ENCODE results near the gene TMEM259. TPM values are rescaled to one million over a fixed set of nuclear protein-coding genes. Genes with fewer than 3 reads are reported as not detected.

Gene TMEM259
- total and polyA plus RNA-seq, 2 of the 13 experiments (the other 11 are each of a cell fraction or from before 2014, with no cell fraction given): 64.7 to 164 TPM

DNA sequence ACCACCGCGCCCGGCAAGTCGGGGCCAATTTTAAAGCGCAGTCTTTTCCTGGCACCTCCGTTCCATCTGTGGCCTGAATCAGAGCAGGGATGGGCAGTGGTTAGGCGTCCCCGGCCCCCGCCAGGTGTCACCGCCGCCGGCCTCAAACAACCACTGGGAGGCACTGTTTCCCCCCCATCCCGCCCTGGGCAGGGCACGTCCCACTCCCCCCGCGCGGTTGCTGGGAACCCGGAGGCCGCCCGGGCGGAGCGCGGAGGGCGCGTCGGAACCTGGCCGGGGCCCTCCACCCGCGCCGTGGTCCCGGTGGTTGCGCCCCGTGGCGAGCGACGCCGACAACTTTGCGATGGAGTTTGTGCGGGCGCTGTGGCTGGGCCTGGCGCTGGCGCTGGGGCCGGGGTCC is 20.8 kb downstream of the TMEM259 start, which contains the start of gene GRIN3B (continued):
- TF ChIP-seq ZNF546 (CRISPR knock-in tag; conservative IDR thresholded peaks at IDR 0.05) (no peak), FOXJ3 (CRISPR knock-in tag; IDR thresholded peaks at IDR 0.05; ENCODE audit: borderline replicate concordance) (no peak), ZNF550 (CRISPR knock-in tag; IDR thresholded peaks at IDR 0.05; ENCODE audit: borderline replicate concordance) (no peak), ZNF282 (IDR thresholded peaks at IDR 0.05; ENCODE audit: partially characterized antibody) (no peak), ZNF556 (CRISPR knock-in tag; IDR thresholded peaks at IDR 0.05; ENCODE audit: borderline replicate concordance) (no peak), HNRNPL (IDR thresholded peaks at IDR 0.05; ENCODE audit: low read depth, low read length) (no peak), ZBTB1 (CRISPR knock-in tag; IDR thresholded peaks at IDR 0.05; ENCODE audit: borderline replicate concordance) (no peak), ONECUT2 (CRISPR knock-in tag; IDR thresholded peaks at IDR 0.05) (no peak), SIX1 (CRISPR knock-in tag; IDR thresholded peaks at IDR 0.05; ENCODE audit: borderline replicate concordance) (no peak), ZNF383 (CRISPR knock-in tag; IDR thresholded peaks at IDR 0.05; ENCODE audit: borderline replicate concordance) (no peak), GATA4 (IDR thresholded peaks at IDR 0.05; ENCODE audit: borderline replicate concordance, low read depth) (no peak), ZNF432 (CRISPR knock-in tag; IDR thresholded peaks at IDR 0.05; ENCODE audit: borderline replicate concordance) (no peak), STAG1 (CRISPR knock-in tag; IDR thresholded peaks at IDR 0.05) (peak; percentile 45), EHMT2 (IDR thresholded peaks at IDR 0.05; ENCODE audit: borderline replicate concordance, low read depth, low read length) (no peak), HMG20A (CRISPR knock-in tag; IDR thresholded peaks at IDR 0.05; ENCODE audit: borderline replicate concordance) (no peak), ATF7 (IDR thresholded peaks at IDR 0.05) (no peak), ATF7 (CRISPR knock-in tag; IDR thresholded peaks at IDR 0.05) (no peak), HMG20B (CRISPR knock-in tag; conservative IDR thresholded peaks at IDR 0.05) (no peak), CBX1 (IDR thresholded peaks at IDR 0.05; ENCODE audit: low read depth) (no peak), MXI1 (IDR thresholded peaks at IDR 0.05; ENCODE audit: borderline replicate concordance, low read depth, low read length) (no peak), HNF4A (CRISPR knock-in tag; IDR thresholded peaks at IDR 0.05) (no peak)
- TF ChIP-seq, protein P1, sequence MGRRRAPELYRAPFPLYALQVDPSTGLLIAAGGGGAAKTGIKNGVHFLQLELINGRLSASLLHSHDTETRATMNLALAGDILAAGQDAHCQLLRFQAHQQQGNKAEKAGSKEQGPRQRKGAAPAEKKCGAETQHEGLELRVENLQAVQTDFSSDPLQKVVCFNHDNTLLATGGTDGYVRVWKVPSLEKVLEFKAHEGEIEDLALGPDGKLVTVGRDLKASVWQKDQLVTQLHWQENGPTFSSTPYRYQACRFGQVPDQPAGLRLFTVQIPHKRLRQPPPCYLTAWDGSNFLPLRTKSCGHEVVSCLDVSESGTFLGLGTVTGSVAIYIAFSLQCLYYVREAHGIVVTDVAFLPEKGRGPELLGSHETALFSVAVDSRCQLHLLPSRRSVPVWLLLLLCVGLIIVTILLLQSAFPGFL (CRISPR knock-in tag; IDR thresholded peaks at IDR 0.05): no peak
- TF ChIP-seq, protein P2, sequence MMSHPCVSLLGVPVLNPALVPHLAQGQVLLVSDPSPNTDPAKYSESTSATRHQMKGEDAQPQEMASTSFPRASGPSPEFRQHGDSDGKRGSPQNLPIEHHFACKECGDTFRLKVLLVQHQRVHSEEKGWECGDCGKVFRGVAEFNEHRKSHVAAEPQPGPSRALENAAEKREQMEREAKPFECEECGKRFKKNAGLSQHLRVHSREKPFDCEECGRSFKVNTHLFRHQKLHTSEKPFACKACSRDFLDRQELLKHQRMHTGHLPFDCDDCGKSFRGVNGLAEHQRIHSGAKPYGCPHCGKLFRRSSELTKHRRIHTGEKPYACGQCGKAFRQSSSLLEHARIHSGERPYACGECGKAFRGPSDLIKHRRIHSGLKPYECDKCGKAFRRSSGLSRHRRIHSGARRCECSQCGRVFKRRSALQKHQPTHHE (CRISPR knock-in tag; IDR thresholded peaks at IDR 0.05; ENCODE audit: borderline replicate concordance): no peak
- TF ChIP-seq, protein P3, sequence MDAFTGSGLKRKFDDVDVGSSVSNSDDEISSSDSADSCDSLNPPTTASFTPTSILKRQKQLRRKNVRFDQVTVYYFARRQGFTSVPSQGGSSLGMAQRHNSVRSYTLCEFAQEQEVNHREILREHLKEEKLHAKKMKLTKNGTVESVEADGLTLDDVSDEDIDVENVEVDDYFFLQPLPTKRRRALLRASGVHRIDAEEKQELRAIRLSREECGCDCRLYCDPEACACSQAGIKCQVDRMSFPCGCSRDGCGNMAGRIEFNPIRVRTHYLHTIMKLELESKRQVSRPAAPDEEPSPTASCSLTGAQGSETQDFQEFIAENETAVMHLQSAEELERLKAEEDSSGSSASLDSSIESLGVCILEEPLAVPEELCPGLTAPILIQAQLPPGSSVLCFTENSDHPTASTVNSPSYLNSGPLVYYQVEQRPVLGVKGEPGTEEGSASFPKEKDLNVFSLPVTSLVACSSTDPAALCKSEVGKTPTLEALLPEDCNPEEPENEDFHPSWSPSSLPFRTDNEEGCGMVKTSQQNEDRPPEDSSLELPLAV (CRISPR knock-in tag; conservative IDR thresholded peaks at IDR 0.05; ENCODE audit: low read depth): no peak
- TF ChIP-seq, protein P4, sequence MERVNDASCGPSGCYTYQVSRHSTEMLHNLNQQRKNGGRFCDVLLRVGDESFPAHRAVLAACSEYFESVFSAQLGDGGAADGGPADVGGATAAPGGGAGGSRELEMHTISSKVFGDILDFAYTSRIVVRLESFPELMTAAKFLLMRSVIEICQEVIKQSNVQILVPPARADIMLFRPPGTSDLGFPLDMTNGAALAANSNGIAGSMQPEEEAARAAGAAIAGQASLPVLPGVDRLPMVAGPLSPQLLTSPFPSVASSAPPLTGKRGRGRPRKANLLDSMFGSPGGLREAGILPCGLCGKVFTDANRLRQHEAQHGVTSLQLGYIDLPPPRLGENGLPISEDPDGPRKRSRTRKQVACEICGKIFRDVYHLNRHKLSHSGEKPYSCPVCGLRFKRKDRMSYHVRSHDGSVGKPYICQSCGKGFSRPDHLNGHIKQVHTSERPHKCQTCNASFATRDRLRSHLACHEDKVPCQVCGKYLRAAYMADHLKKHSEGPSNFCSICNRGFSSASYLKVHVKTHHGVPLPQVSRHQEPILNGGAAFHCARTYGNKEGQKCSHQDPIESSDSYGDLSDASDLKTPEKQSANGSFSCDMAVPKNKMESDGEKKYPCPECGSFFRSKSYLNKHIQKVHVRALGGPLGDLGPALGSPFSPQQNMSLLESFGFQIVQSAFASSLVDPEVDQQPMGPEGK (CRISPR knock-in tag; IDR thresholded peaks at IDR 0.05): peak; percentile 85
- TF ChIP-seq, protein P5, sequence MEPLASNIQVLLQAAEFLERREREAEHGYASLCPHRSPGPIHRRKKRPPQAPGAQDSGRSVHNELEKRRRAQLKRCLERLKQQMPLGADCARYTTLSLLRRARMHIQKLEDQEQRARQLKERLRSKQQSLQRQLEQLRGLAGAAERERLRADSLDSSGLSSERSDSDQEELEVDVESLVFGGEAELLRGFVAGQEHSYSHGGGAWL (CRISPR knock-in tag; IDR thresholded peaks at IDR 0.05): no peak

Data from HepG2 (cell line).